HEK293T (cell line): ENCODE data around the gene TMTC3.

ENCODE experiments used
- HDGF ChIP-seq: fragments of 450-650 bp; IDR thresholded peaks from 2 replicates; pipeline ENCODE4 v1.6.1; 2017; ENCODE audit warnings: antibody characterized with exemption, borderline replicate concordance
- L3MBTL2 ChIP-seq: fragments of 450-650 bp; conservative IDR thresholded peaks from 2 replicates; pipeline ENCODE4 v1.6.1; 2016; ENCODE audit warnings: mild to moderate bottlenecking
- LEF1 ChIP-seq: fragments of 450-650 bp; IDR thresholded peaks from 2 replicates; pipeline ENCODE4 v1.6.1; 2017; ENCODE audit warnings: mild to moderate bottlenecking, borderline replicate concordance
- PKNOX1 ChIP-seq: fragments of 450-650 bp; IDR thresholded peaks from 2 replicates; pipeline ENCODE4 v1.6.1; 2016

DNA sequence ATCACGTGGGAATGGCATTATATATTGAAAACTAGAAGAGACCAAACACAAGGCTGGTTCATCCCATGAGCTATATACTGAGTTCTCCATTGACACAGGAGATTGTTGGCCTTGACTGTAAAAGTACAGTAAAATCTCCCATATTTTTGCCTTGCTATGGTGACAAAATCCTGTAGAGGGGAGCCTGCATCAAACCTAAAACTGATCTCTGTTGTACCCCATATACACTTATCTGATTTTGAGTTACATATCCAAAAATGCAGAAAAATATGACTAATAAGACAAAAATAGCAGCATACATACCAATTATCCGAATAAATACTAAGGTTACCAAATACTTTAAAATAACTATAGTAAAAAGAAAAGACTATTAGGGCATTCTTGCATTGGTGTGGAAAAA lies 60.4 kb downstream of the TMTC3 start:
- TF ChIP-seq L3MBTL2: no peak
- no peak for TF ChIP-seq LEF1
- TF ChIP-seq HDGF: no peak
- no peak for TF ChIP-seq PKNOX1
